ENCODE data around the gene RRAGC. TPM values are rescaled to one million over a fixed set of nuclear protein-coding genes. Genes with fewer than 3 reads are reported as not detected.

Gene RRAGC
- total RNA-seq, 1 donor from 2014 or later = 24.1 TPM

- Mint-ChIP-seq H3K9me3 (no peaks in the 10 kb centered on the region), H3K4me1 (no peaks in the 10 kb centered on the region), H3K4me3 (no peak overlapping the region), H3K27me3 (ENCODE audit: low read depth) (no peaks in the 10 kb centered on the region), H3K36me3 (ENCODE audit: low read depth) (no peaks in the 10 kb centered on the region), H3K27ac (ENCODE audit: unreplicated experiment) (peak overlapping the region; percentile 19)
- TF ChIP-seq CTCF (conservative IDR thresholded peaks at IDR 0.05) = no peak
- no peak for DNase-seq (ENCODE audit: low read depth, low spot score)
Observed at GRCh38 chr1:38885092-38885491, 25.5 kb upstream of the RRAGC start.

- no peaks in the 10 kb centered on the region for H3K4me1 Mint-ChIP-seq
- no peaks in the 10 kb centered on the region for H3K36me3 Mint-ChIP-seq (ENCODE audit: low read depth)
- H3K9me3 Mint-ChIP-seq = no peaks in the 10 kb centered on the region
- no peak for TF ChIP-seq CTCF (conservative IDR thresholded peaks at IDR 0.05)
- no peak within 1 kb of the TSS for H3K27ac Mint-ChIP-seq (ENCODE audit: unreplicated experiment)
- DNase-seq (ENCODE audit: low read depth, low spot score) = no peak
- no peaks in the 10 kb centered on the region for H3K27me3 Mint-ChIP-seq (ENCODE audit: low read depth)
- H3K4me3 Mint-ChIP-seq = no peak within 1 kb of the TSS
Observed at GRCh38 chr1:38881487-38881886, 21.9 kb upstream of the RRAGC start, which contains the start of gene GJA9. GJA9 (minus strand) TSS chr1:38881587; CDS start chr1:38876098, 5,489 bp downstream.

- H3K9me3 Mint-ChIP-seq = no peaks in the 10 kb centered on the region
- no peaks in the 10 kb centered on the region for H3K36me3 Mint-ChIP-seq (ENCODE audit: low read depth)
- TF ChIP-seq CTCF (conservative IDR thresholded peaks at IDR 0.05) = no peak
- no peak overlapping the region for H3K27ac Mint-ChIP-seq (ENCODE audit: unreplicated experiment)
- peak overlapping the region; percentile 53 for H3K4me3 Mint-ChIP-seq
- H3K4me1 Mint-ChIP-seq = peaks cover 17% of the 10 kb centered on the region
- no peak for DNase-seq (ENCODE audit: low read depth, low spot score)
- no peaks in the 10 kb centered on the region for H3K27me3 Mint-ChIP-seq (ENCODE audit: low read depth)
Observed at GRCh38 chr1:38875811-38876210, 16.2 kb upstream of the RRAGC start.

- Mint-ChIP-seq H3K4me1 (peaks cover 17% of the 10 kb centered on the region), H3K9me3 (no peaks in the 10 kb centered on the region), H3K36me3 (ENCODE audit: low read depth) (no peaks in the 10 kb centered on the region), H3K4me3 (peak within 1 kb of the TSS; percentile 97), H3K27me3 (ENCODE audit: low read depth) (no peaks in the 10 kb centered on the region), H3K27ac (ENCODE audit: unreplicated experiment) (peak within 1 kb of the TSS; percentile 88)
- peak; percentile 21 for TF ChIP-seq CTCF (conservative IDR thresholded peaks at IDR 0.05)
- peak; percentile 94 for DNase-seq (ENCODE audit: low read depth, low spot score)
Observed at GRCh38 chr1:38873027-38873969, 13.7 kb upstream of the RRAGC start, which contains the start of gene MYCBP. MYCBP (minus strand) TSS chr1:38873348; CDS start chr1:38873305, 43 bp downstream.

- H3K4me3 Mint-ChIP-seq = peak overlapping the region; percentile 97
- no peak for DNase-seq (ENCODE audit: low read depth, low spot score)
- H3K9me3 Mint-ChIP-seq = no peaks in the 10 kb centered on the region
- H3K27ac Mint-ChIP-seq (ENCODE audit: unreplicated experiment) = no peak overlapping the region
- H3K27me3 Mint-ChIP-seq (ENCODE audit: low read depth) = no peaks in the 10 kb centered on the region
- peaks cover 17% of the 10 kb centered on the region for H3K4me1 Mint-ChIP-seq
- H3K36me3 Mint-ChIP-seq (ENCODE audit: low read depth) = no peaks in the 10 kb centered on the region
- TF ChIP-seq CTCF (conservative IDR thresholded peaks at IDR 0.05) = no peak
Observed at GRCh38 chr1:38872401-38873026, 12.9 kb upstream of the RRAGC start.
